PFSK-1 (cell line): ENCODE data around the gene SCN5A.

Source experiments
- REST ChIP-seq, 2 experiments: IDR thresholded peaks; 2 replicates each; pipeline versions ENCODE4 v1.6.1 to v1.8.0; 2011 to 2012; ENCODE audit warnings: low read depth in 2 of 2, low read length in 2 of 2, control low read depth in 1 of 2, inconsistent platforms in 1 of 2, mild to moderate bottlenecking in 1 of 2, moderate library complexity in 1 of 2; ENCODE audit not compliant: insufficient read depth in 1 of 2
- TAF1 ChIP-seq: IDR thresholded peaks from 2 replicates; pipeline ENCODE4 v1.6.1; 2012; ENCODE audit warnings: low read length, control low read depth, borderline replicate concordance; ENCODE audit not compliant: insufficient read depth

DNA sequence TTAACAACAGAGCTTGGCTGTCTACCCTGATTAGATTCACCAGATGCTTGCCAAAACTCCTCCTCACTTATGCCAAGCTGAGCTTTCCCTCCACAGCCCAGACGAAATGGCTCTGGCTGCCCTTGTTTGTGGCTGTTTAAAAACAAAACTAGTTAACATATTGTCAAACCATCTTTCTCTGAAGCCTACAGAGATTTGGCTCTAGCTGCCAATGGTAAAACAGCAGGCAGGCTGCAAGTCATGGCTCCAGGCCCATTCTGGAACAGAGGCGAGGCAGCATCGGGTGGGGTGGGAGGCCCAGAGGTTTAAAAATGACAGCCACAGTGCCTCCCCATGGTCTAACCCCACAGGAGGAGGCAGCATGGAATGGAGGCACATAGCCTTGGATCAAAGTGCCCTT lies 75.9 kb downstream of the SCN5A start:
- TF ChIP-seq REST (IDR thresholded peaks at IDR 0.05; ENCODE audit: insufficient read depth in 1 of 2, low read depth in 2 of 2, low read length in 2 of 2) (no peak), TAF1 (no peak)
